RWPE2 (cell line): Measurements from ENCODE around the gene CCDC83.

Experiments used
- ATAC-seq: fragments of 200-7000 bp; cut with Tn5 transposase; 3 replicates; pipeline ENCODE4 v1.9.1; 2021; ENCODE audit warnings: low read depth
- DNase-seq: peaks from one replicate; pipeline ENCODE4 v3.0.0-alpha.2; 2020; ENCODE audit warnings: low spot score
- H3K27ac ChIP-seq: fragments of 450-650 bp; 2 replicates; pipeline ENCODE4 v1.5.1; 2017; ENCODE audit warnings: mild to moderate bottlenecking; ENCODE audit not compliant: poor library complexity, severe bottlenecking
- H3K27me3 ChIP-seq: fragments of 250-450 bp; sonication (Bioruptor Pico); 2 replicates; pipeline ENCODE4 v1.5.1; 2021; ENCODE audit warnings: mild to moderate bottlenecking, moderate library complexity; ENCODE audit not compliant: insufficient read depth, poor library complexity, severe bottlenecking
- H3K36me3 ChIP-seq: fragments of 250-450 bp; sonication (Bioruptor Pico); 2 replicates; pipeline ENCODE4 v1.5.1; 2020; ENCODE audit warnings: low read depth, mild to moderate bottlenecking, moderate library complexity
- H3K4me1 ChIP-seq: fragments of 250-450 bp; sonication (Bioruptor Pico); 2 replicates; pipeline ENCODE4 v1.5.1; 2021; ENCODE audit warnings: mild to moderate bottlenecking, moderate library complexity; ENCODE audit not compliant: insufficient read depth, poor library complexity, severe bottlenecking
- H3K4me3 ChIP-seq: fragments of 250-450 bp; sonication (Bioruptor Pico); 2 replicates; pipeline ENCODE4 v1.5.1; 2021; ENCODE audit warnings: mild to moderate bottlenecking, moderate library complexity; ENCODE audit not compliant: severe bottlenecking
- H3K9me3 ChIP-seq: fragments of 250-450 bp; sonication (Bioruptor Pico); 2 replicates; pipeline ENCODE4 v1.5.1; 2021; ENCODE audit warnings: mild to moderate bottlenecking, moderate library complexity; ENCODE audit not compliant: severe bottlenecking
- CTCF ChIP-seq: fragments of 450-650 bp; IDR thresholded peaks from one replicate; pipeline ENCODE4 v1.5.1; 2017; ENCODE audit warnings: mild to moderate bottlenecking, moderate library complexity; ENCODE audit not compliant: poor library complexity, severe bottlenecking

CCDC83 gene

GRCh38 chr11:85965202-85965601 is 110.0 kb downstream of the CCDC83 start:
- no peak overlapping the region for H3K4me3 ChIP-seq
- H3K27me3 ChIP-seq: no peaks in the 10 kb centered on the region
- H3K9me3 ChIP-seq: no peaks in the 10 kb centered on the region
- H3K36me3 ChIP-seq: peaks cover 82% of the 10 kb centered on the region
- peaks cover 15% of the 10 kb centered on the region for H3K4me1 ChIP-seq
- no peak for DNase-seq
- ATAC-seq: no peak
- TF ChIP-seq CTCF: no peak
- H3K27ac ChIP-seq: no peak overlapping the region

GRCh38 chr11:85967457-85967856 is 112.3 kb downstream of the CCDC83 start:
- H3K27ac ChIP-seq: no peak overlapping the region
- no peaks in the 10 kb centered on the region for H3K9me3 ChIP-seq
- no peaks in the 10 kb centered on the region for H3K27me3 ChIP-seq
- peaks cover 5% of the 10 kb centered on the region for H3K4me1 ChIP-seq
- no peak for ATAC-seq
- H3K4me3 ChIP-seq: no peak overlapping the region
- no peak for DNase-seq
- TF ChIP-seq CTCF: no peak
- peaks cover 88% of the 10 kb centered on the region for H3K36me3 ChIP-seq
